Measurements from ENCODE around the gene INO80B. TPM values are rescaled to one million over a fixed set of nuclear protein-coding genes. Genes with fewer than 3 reads are reported as not detected.
"Not testable (repeated sequence)": the region's sequence is repeated elsewhere in the genome, so short reads cannot be mapped to it uniquely, and the experiment has no call there.

The INO80B gene
- total and polyA plus RNA-seq, 12 donors, result 13.6 to 133 (median 40.0) TPM

DNA sequence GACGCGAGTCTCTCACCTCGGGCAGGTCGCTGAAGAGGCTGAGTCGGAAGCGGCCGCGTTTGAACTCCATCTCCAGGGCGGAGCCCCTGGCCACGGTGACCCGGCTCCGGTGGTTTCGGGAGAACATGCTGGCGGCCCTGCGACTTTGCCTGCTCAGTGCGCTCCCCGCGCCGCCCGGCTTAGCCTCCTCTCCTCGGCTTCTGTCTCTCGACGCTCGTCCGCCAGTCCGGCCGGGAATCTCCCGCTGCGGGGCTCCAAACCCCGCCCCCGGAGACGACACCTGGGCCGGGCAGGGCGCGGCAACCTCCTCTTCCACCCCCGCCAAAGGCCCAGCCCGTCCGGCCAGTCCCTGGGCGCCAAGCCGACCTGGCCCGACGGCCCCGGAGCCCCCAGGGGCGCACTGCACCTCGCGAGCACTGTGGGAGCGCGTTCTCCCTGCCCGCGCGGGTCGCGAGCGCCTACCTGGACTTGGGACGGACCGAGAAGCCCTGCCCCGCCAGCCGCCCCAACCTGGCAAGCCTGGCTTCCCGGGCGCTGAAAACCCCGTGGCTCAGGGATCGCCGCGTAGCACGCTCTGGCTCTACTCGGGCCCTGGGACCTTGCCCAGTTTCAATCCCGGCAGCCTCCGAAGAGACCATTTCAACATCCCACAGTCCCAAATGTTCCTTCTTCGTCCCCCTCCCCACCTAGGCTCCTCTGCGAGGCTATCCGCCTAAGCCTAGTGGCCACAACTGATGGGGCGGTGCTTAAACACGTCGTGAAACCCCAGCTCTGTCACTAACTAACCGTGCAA lies 13.0 kb upstream of the INO80B start, which contains the start of gene RTKN:
Gene RTKN, minus strand, starts transcription at position 248 of the 793 bp plus-strand sequence. Its CDS starts 121 bp downstream, at position 127.
- WGBS, 4 donors, result 14 to 37% (median 27%) methylated on average over 26 to 75 of the region's 75 CpGs
- TF ChIP-seq POLR2A (IDR thresholded peaks at IDR 0.05) (no peak), CTCF (IDR thresholded peaks at IDR 0.05) (no peak)
- H3K9me3 ChIP-seq (replicated peaks in 1 of 3), result no peaks in the 10 kb centered on the region
- H3K27ac ChIP-seq, result peak within 1 kb of the TSS in 2 of 5 donors; percentile 71 to 74
- peaks cover 13 to 28% of the 10 kb centered on the region in 2 donors for H3K4me1 ChIP-seq (replicated peaks in 1 of 2)
- H3K36me3 ChIP-seq (replicated peaks in 1 of 2), result no peaks in the 10 kb centered on the region
- H3K27me3 ChIP-seq, result peaks cover 11% of the 10 kb centered on the region
- intact Hi-C loops (cut with DNase I), result no loop called here
- H3K4me3 ChIP-seq, result peak within 1 kb of the TSS in 2 of 4 donors; percentile 65 to 74
- DNase-seq, result no peak

DNA sequence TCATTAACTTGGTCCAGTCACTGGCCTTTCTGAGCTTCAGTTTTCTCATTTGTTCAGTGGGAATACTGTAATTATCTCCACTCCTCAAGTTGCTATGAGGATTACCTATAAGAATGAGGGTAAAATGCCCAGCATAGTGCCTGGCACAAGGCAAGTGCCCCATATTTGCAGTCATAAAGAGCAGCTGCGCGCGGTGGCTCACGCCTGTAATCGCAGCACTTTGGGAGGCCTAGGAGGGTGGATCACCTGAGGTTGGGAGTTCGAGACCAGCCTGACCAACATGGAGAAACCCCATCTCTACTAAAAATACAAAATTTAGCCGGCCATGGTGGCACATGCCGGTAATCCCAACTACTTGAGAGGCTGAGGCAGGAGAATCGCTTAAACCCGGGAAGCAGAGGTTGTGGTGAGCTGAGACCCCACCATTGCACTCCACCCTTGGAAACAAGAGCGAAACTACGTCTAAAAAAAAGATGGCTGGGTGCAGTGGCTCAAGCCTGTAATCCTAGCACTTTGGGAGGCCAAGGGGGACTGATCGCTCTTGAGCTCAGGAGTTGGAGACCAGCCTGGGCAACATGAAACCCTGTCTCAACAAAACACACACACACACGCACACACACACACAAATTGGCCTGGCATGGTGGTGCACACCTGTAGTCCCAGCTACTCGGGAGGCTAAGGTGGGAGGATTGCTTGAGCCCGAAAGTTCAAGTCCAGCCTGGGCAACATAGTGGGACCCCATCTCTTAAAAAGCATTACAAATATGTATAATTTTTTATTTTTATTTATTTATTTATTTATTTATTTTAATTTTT lies 12.2 kb upstream of the INO80B start:
- Histone ChIP-seq H3K4me1 (replicated peaks in 1 of 2) (peaks cover 13 to 28% of the 10 kb centered on the region in 2 donors), H3K27me3 (peaks cover 11% of the 10 kb centered on the region)
- H3K36me3 ChIP-seq (replicated peaks in 1 of 2); H3K4me3 ChIP-seq; DNase-seq; H3K27ac ChIP-seq; intact Hi-C loops (cut with DNase I); H3K9me3 ChIP-seq (replicated peaks in 1 of 3): not testable (repeated sequence)
- WGBS, 4 donors, result 89 to 97% (median 92%) methylated on average over 16 of the region's 16 CpGs

GRCh38 chr2:74444498-74445318 lies 10.2 kb upstream of the INO80B start:
- Histone ChIP-seq H3K27me3 (peaks cover 11% of the 10 kb centered on the region), H3K4me1 (replicated peaks in 1 of 2) (peaks cover 5 to 15% of the 10 kb centered on the region in 2 donors), H3K9me3 (replicated peaks in 1 of 3) (no peaks in the 10 kb centered on the region), H3K36me3 (replicated peaks in 1 of 2) (no peaks in the 10 kb centered on the region), H3K4me3 (no peak overlapping the region), H3K27ac (no peak overlapping the region)
- intact Hi-C loops (cut with DNase I), result no loop called here
- TF ChIP-seq CTCF (IDR thresholded peaks at IDR 0.05) (no peak), POLR2A (IDR thresholded peaks at IDR 0.05) (no peak)
- DNase-seq, result no peak
- 35 to 46% (median 38%) methylated on average over 5 of the region's 5 CpGs for WGBS, 4 donors

DNA sequence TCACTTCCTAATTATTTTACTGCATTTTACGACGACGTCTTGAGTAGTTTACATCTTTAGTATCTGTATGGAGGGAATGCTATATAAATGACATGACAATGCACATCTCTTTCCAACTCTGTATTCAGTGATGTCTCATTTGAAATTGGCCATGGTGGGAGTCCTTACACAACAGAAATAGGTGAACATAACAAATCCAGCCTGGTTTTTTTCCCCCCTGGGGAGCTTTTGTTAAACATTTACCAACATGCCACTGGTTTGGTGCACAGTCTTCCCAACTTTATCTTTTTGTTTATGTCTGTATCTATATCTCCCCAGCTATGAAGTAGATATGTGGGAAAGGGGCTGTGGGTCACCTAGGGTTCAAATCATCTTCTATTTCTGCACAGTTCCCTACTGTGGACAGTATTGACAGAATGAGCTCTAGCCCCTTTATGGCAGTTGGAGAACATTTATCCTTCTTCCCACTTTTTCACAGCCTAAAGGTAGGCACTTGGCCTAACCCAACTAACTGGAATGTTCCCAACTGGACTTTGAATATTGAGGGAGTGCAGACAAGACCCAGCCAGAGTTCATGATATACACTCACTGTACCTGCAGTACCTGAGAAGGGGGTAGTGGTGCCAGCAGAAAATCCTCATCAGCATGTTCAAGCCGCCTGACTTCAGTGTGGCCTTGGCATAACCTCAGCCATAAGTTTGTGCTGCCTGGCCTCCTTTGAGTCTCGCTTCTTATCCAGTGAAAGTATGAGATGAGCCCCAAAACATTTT lies 7.5 kb upstream of the INO80B start:
- H3K4me1 ChIP-seq (replicated peaks in 1 of 2), result no peaks in the 10 kb centered on the region
- 73 to 85% (median 82%) methylated on average over 5 of the region's 5 CpGs for WGBS, 4 donors
- H3K27me3 ChIP-seq, result no peaks in the 10 kb centered on the region
- no peak for TF ChIP-seq CTCF (IDR thresholded peaks at IDR 0.05)
- no peak for TF ChIP-seq POLR2A (IDR thresholded peaks at IDR 0.05)
- no peaks in the 10 kb centered on the region for H3K9me3 ChIP-seq (replicated peaks in 1 of 3)
- H3K27ac ChIP-seq, result no peak overlapping the region
- no peak for DNase-seq
- H3K36me3 ChIP-seq (replicated peaks in 1 of 2), result no peaks in the 10 kb centered on the region
- no peak overlapping the region for H3K4me3 ChIP-seq
- intact Hi-C loops (cut with DNase I), result no loop called here
